Activated CD4-positive, alpha-beta T cell treated with anti-CD3 and anti-CD28 coated beads for 36 hours (primary cell): ENCODE measurements around the gene COPS8. TPM values are rescaled to one million over a fixed set of nuclear protein-coding genes. Genes with fewer than 3 reads are reported as not detected.

Experiments
- ATAC-seq: fragments of 200-7000 bp; cut with Tn5 transposase; one replicate; pipeline ENCODE4 v1.10.0; 2021; ENCODE audit warnings: mild to moderate bottlenecking, moderate library complexity
- CTCF ChIA-PET: fragments of 350-600 bp; sonication (Branson Sonifier 250); formaldehyde crosslinking; loops from one replicate; lab custom pipeline; 2021; ENCODE audit warnings: antibody characterized with exemption; lab: Charles Lee
- POLR2A ChIA-PET: fragments of 350-600 bp; sonication (Branson Sonifier 250); formaldehyde crosslinking; loops from one replicate; lab custom pipeline; 2021; ENCODE audit warnings: antibody characterized with exemption, inconsistent platforms; lab: Charles Lee
- DNase-seq: peaks from one replicate; pipeline ENCODE4 v3.0.0-alpha.2; 2020
- H3K27ac Mint-ChIP-seq: one replicate; pipeline ENCODE4 v1.8.0; 2021; ENCODE audit warnings: mixed read lengths
- H3K27me3 Mint-ChIP-seq: one replicate; pipeline ENCODE4 v1.8.0; 2021; ENCODE audit warnings: mixed read lengths
- H3K36me3 Mint-ChIP-seq: one replicate; pipeline ENCODE4 v1.8.0; 2021; ENCODE audit warnings: low read depth, mixed read lengths
- H3K4me1 Mint-ChIP-seq: one replicate; pipeline ENCODE4 v1.8.0; 2021; ENCODE audit warnings: mixed read lengths
- H3K4me3 Mint-ChIP-seq: one replicate; pipeline ENCODE4 v1.8.0; 2021; ENCODE audit warnings: mild to moderate bottlenecking, moderate library complexity, mixed read lengths
- H3K9me3 Mint-ChIP-seq: one replicate; pipeline ENCODE4 v1.8.0; 2021; ENCODE audit warnings: low read depth, mixed read lengths
- intact Hi-C, 2 experiments: fragments of 100-400 bp; cut with DNase I in 1 of 2; cut with micrococcal nuclease in 1 of 2; formaldehyde crosslinking; loops; one replicate each; pipeline versions ENCODE4 v1.14.2 to v1.15.1; 2022 to 2024; cut with DNase I, micrococcal nuclease
- total RNA-seq, 2 experiments: library from RNA; stranded (reverse); gene quantifications; one replicate each; pipeline ENCODE4 v1.2.3, GENCODE V29; 2021

The COPS8 gene
- total RNA-seq, 2 experiments from 2014 or later: 65.8 to 74.5 TPM

GRCh38 chr2:237137626-237138323 lies 52.1 kb downstream of the COPS8 start:
- H3K9me3 Mint-ChIP-seq: no peaks in the 10 kb centered on the region
- intact Hi-C loops: no loop called here
- no peaks in the 10 kb centered on the region for H3K36me3 Mint-ChIP-seq
- no peaks in the 10 kb centered on the region for H3K4me1 Mint-ChIP-seq
- DNase-seq (no peak), ATAC-seq (no peak)
- no peaks in the 10 kb centered on the region for H3K27me3 Mint-ChIP-seq
- ChIA-PET POLR2A (no interaction called here), CTCF (no interaction called here)
- H3K4me3 Mint-ChIP-seq: no peak overlapping the region
- no peak overlapping the region for H3K27ac Mint-ChIP-seq

GRCh38 chr2:237139123-237139675 lies 53.5 kb downstream of the COPS8 start:
- ChIA-PET CTCF (no interaction called here), POLR2A (no interaction called here)
- H3K9me3 Mint-ChIP-seq: no peaks in the 10 kb centered on the region
- no peaks in the 10 kb centered on the region for H3K36me3 Mint-ChIP-seq
- no peak overlapping the region for H3K4me3 Mint-ChIP-seq
- H3K4me1 Mint-ChIP-seq: no peaks in the 10 kb centered on the region
- DNase-seq (no peak), ATAC-seq (no peak)
- intact Hi-C loops: no loop called here
- H3K27me3 Mint-ChIP-seq: no peaks in the 10 kb centered on the region
- H3K27ac Mint-ChIP-seq: no peak overlapping the region

GRCh38 chr2:237140689-237141285 lies 55.1 kb downstream of the COPS8 start:
- DNase-seq (no peak), ATAC-seq (no peak)
- Mint-ChIP-seq H3K4me3 (no peak overlapping the region), H3K36me3 (peaks cover 2% of the 10 kb centered on the region), H3K27me3 (no peaks in the 10 kb centered on the region), H3K4me1 (no peaks in the 10 kb centered on the region), H3K9me3 (peaks cover 4% of the 10 kb centered on the region), H3K27ac (no peak overlapping the region)
- POLR2A ChIA-PET: no interaction called here
- intact Hi-C loops: no loop called here
- CTCF ChIA-PET: no interaction called here

- CTCF ChIA-PET: interaction anchor here (0.6 to 1.8 kb wide), 4 partner anchors 13 to 798 kb away, joined by 3 to 6 read pairs (median 4); no protein-coding TSS in a partner anchor
- Mint-ChIP-seq H3K4me1 (no peaks in the 10 kb centered on the region), H3K27ac (no peak overlapping the region), H3K4me3 (no peak overlapping the region), H3K27me3 (no peaks in the 10 kb centered on the region), H3K9me3 (peaks cover 10% of the 10 kb centered on the region), H3K36me3 (peaks cover 2% of the 10 kb centered on the region)
- intact Hi-C loops: no loop called here
- ATAC-seq (no peak), DNase-seq (no peak)
- POLR2A ChIA-PET: no interaction called here
These were observed 55.9 kb downstream of the COPS8 start for GRCh38 chr2:237141571-237142051.

GRCh38 chr2:237143118-237143517 lies 57.4 kb downstream of the COPS8 start:
- Mint-ChIP-seq H3K9me3 (peaks cover 22% of the 10 kb centered on the region), H3K27me3 (no peaks in the 10 kb centered on the region), H3K4me1 (no peaks in the 10 kb centered on the region), H3K36me3 (peaks cover 3% of the 10 kb centered on the region), H3K27ac (no peak overlapping the region), H3K4me3 (no peak overlapping the region)
- POLR2A ChIA-PET: no interaction called here
- CTCF ChIA-PET: interaction anchor here (0.6 to 1.8 kb wide), 4 partner anchors 11 to 405 kb away, joined by 3 to 6 read pairs (median 4); no protein-coding TSS in a partner anchor
- intact Hi-C loops: no loop called here
- DNase-seq (no peak), ATAC-seq (no peak)

GRCh38 chr2:237143676-237144440 lies 58.2 kb downstream of the COPS8 start:
- ChIA-PET POLR2A (no interaction called here), CTCF (no interaction called here)
- no peak overlapping the region for H3K4me3 Mint-ChIP-seq
- no peak for ATAC-seq
- peaks cover 23% of the 10 kb centered on the region for H3K9me3 Mint-ChIP-seq
- no peaks in the 10 kb centered on the region for H3K27me3 Mint-ChIP-seq
- peaks cover 4% of the 10 kb centered on the region for H3K4me1 Mint-ChIP-seq
- peaks cover 5% of the 10 kb centered on the region for H3K36me3 Mint-ChIP-seq
- H3K27ac Mint-ChIP-seq: no peak overlapping the region
- DNase-seq: no peak
- intact Hi-C loops: no loop called here

- CTCF ChIA-PET: no interaction called here
- POLR2A ChIA-PET: no interaction called here
- DNase-seq: no peak
- intact Hi-C loops: no loop called here
- Mint-ChIP-seq H3K9me3 (peaks cover 23% of the 10 kb centered on the region), H3K27ac (no peak overlapping the region), H3K4me3 (no peak overlapping the region), H3K4me1 (peaks cover 10% of the 10 kb centered on the region), H3K27me3 (no peaks in the 10 kb centered on the region), H3K36me3 (peaks cover 5% of the 10 kb centered on the region)
- no peak for ATAC-seq
These were observed 58.8 kb downstream of the COPS8 start for GRCh38 chr2:237144516-237144915.

GRCh38 chr2:237147317-237147716 lies 61.6 kb downstream of the COPS8 start:
- H3K27me3 Mint-ChIP-seq: peaks cover 4% of the 10 kb centered on the region
- H3K9me3 Mint-ChIP-seq: peaks cover 23% of the 10 kb centered on the region
- peaks cover 17% of the 10 kb centered on the region for H3K4me1 Mint-ChIP-seq
- H3K27ac Mint-ChIP-seq: no peak overlapping the region
- CTCF ChIA-PET: interaction anchor here (1.2 kb wide), 1 partner anchor 365 kb away, joined by 3 read pairs; no protein-coding TSS in a partner anchor
- POLR2A ChIA-PET: no interaction called here
- DNase-seq (no peak), ATAC-seq (no peak)
- H3K36me3 Mint-ChIP-seq: peaks cover 5% of the 10 kb centered on the region
- no peak overlapping the region for H3K4me3 Mint-ChIP-seq
- intact Hi-C loops: no loop called here

- POLR2A ChIA-PET: no interaction called here
- peaks cover 4% of the 10 kb centered on the region for H3K27me3 Mint-ChIP-seq
- H3K36me3 Mint-ChIP-seq: peaks cover 5% of the 10 kb centered on the region
- H3K27ac Mint-ChIP-seq: peak overlapping the region; percentile 3
- ATAC-seq: no peak
- peaks cover 17% of the 10 kb centered on the region for H3K4me1 Mint-ChIP-seq
- intact Hi-C loops: no loop called here
- CTCF ChIA-PET: interaction anchor here (0.6 to 1.2 kb wide), 5 partner anchors 10 to 27 kb away, joined by 3 to 4 read pairs (median 3); no protein-coding TSS in a partner anchor
- no peak overlapping the region for H3K4me3 Mint-ChIP-seq
- H3K9me3 Mint-ChIP-seq: peaks cover 23% of the 10 kb centered on the region
- DNase-seq: no peak
These were observed 62.9 kb downstream of the COPS8 start for GRCh38 chr2:237148624-237149023.

GRCh38 chr2:237149425-237149824 lies 63.7 kb downstream of the COPS8 start:
- ChIA-PET CTCF (interaction anchor here (0.6 to 1.2 kb wide), 5 partner anchors 9 to 423 kb away, joined by 3 to 5 read pairs (median 3); no protein-coding TSS in a partner anchor), POLR2A (interaction anchor here (0.5 kb wide), 1 partner anchor 591 kb away, joined by 3 read pairs; no protein-coding TSS in a partner anchor)
- Mint-ChIP-seq H3K9me3 (peaks cover 22% of the 10 kb centered on the region), H3K36me3 (peaks cover 4% of the 10 kb centered on the region), H3K27ac (peak overlapping the region; percentile 71), H3K27me3 (peaks cover 4% of the 10 kb centered on the region), H3K4me3 (peak overlapping the region; percentile 17), H3K4me1 (peaks cover 23% of the 10 kb centered on the region)
- ATAC-seq (peak; percentile 94), DNase-seq (peak; percentile 69)
- intact Hi-C loops: no loop called here
